Osteocyte (in vitro differentiated cells): ENCODE data around the gene FBXW4. TPM values are rescaled to one million over a fixed set of nuclear protein-coding genes. Genes with fewer than 3 reads are reported as not detected.

Experiments
- DNase-seq: peaks from one replicate; pipeline ENCODE4 v3.0.0; 2021; ENCODE audit warnings: mixed read lengths; ENCODE audit not compliant: unreplicated experiment; ENCODE audit errors: extremely low spot score
- H3K27ac Mint-ChIP-seq: one replicate; pipeline ENCODE4 v1.8.0; 2021; ENCODE audit warnings: mild to moderate bottlenecking, mixed read lengths; ENCODE audit not compliant: unreplicated experiment
- H3K27me3 Mint-ChIP-seq: one replicate; pipeline ENCODE4 v1.8.0; 2021; ENCODE audit warnings: mixed read lengths; ENCODE audit not compliant: unreplicated experiment
- H3K36me3 Mint-ChIP-seq: one replicate; pipeline ENCODE4 v1.8.0; 2021; ENCODE audit warnings: mixed read lengths; ENCODE audit not compliant: unreplicated experiment
- H3K4me1 Mint-ChIP-seq: one replicate; pipeline ENCODE4 v1.8.0; 2021; ENCODE audit warnings: mixed read lengths; ENCODE audit not compliant: unreplicated experiment
- H3K4me3 Mint-ChIP-seq: one replicate; pipeline ENCODE4 v1.8.0; 2021; ENCODE audit warnings: mild to moderate bottlenecking, moderate library complexity, mixed read lengths; ENCODE audit not compliant: unreplicated experiment
- H3K9me3 Mint-ChIP-seq: one replicate; pipeline ENCODE4 v1.8.0; 2021; ENCODE audit warnings: mixed read lengths; ENCODE audit not compliant: unreplicated experiment
- total RNA-seq: library from RNA; stranded (reverse); gene quantifications from 2 replicates; pipeline ENCODE4 v1.2.1, GENCODE V29; 2021
- TF ChIP-seq, protein P1 (sequence below): fragments of 200-600 bp; sonication (generic); IDR thresholded peaks from 2 replicates; pipeline ENCODE4 v1.5.0; 2021; ENCODE audit warnings: antibody characterized with exemption, mild to moderate bottlenecking, moderate library complexity

Gene FBXW4
- total RNA-seq, 1 donor from 2014 or later = 44.6 TPM

DNA sequence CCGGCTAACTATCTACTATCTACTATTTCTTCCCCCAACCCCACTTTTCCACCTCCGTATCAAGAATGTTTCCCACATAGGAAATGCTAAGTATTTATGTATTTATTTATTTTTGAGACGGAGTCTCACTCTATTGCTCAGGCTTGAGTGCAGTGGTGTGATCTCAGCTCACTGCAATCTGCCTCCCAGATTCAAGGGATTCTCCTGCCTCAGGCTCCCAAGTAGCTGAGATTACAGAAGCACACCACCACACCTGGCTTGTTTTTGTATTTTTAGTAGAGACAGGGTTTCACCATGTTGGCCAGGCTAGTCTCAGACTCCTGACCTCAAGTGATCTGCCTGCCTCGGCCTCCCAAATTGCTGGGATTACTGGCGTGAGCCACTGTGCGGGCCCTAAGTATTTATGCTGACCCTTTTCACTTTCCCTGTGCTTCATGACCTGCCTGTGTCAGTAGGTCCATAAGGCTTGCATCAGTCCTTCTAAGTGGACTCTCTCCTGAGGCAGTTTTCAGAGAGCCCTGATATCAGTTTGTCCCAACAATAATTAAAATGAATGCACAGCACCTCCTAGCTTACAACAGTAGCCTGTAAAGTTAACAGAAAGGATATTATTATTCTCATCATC is 25.7 kb upstream of the FBXW4 start:
- peaks cover 40% of the 10 kb centered on the region for H3K27me3 Mint-ChIP-seq
- TF ChIP-seq, protein P1, sequence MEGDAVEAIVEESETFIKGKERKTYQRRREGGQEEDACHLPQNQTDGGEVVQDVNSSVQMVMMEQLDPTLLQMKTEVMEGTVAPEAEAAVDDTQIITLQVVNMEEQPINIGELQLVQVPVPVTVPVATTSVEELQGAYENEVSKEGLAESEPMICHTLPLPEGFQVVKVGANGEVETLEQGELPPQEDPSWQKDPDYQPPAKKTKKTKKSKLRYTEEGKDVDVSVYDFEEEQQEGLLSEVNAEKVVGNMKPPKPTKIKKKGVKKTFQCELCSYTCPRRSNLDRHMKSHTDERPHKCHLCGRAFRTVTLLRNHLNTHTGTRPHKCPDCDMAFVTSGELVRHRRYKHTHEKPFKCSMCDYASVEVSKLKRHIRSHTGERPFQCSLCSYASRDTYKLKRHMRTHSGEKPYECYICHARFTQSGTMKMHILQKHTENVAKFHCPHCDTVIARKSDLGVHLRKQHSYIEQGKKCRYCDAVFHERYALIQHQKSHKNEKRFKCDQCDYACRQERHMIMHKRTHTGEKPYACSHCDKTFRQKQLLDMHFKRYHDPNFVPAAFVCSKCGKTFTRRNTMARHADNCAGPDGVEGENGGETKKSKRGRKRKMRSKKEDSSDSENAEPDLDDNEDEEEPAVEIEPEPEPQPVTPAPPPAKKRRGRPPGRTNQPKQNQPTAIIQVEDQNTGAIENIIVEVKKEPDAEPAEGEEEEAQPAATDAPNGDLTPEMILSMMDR = no peak
- H3K36me3 Mint-ChIP-seq = no peaks in the 10 kb centered on the region
- no peak for DNase-seq
- H3K4me3 Mint-ChIP-seq = no peak overlapping the region
- H3K27ac Mint-ChIP-seq = no peak overlapping the region
- H3K4me1 Mint-ChIP-seq = no peaks in the 10 kb centered on the region
- H3K9me3 Mint-ChIP-seq = no peaks in the 10 kb centered on the region

DNA sequence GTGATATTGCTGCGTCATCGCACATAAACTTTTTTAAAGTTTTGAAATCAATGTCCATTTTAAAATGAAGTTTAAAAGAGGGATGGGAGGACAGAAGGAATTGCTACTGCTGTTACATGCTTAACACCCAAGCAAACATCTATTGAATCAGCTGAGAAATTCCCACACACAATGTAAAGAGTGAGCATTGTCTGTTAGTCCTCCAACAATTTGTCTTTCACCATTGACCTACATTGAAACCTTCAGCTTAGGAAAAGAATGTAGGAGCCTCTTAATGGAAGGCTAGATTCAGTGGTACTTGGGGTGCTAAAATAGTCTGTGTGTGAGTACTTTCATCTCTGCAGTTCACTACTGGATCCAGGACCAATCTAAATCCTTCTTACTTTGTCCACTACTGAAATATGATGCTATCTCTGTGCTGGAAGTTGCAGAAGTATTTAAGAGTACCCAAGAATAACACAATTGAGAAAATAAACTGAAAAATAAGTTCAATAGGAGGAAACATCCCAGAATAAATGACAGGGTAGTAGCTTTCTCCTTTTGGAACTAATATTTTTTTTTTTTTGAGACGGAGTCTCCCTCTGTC is 23.8 kb upstream of the FBXW4 start:
- Mint-ChIP-seq H3K27ac (no peak overlapping the region), H3K36me3 (no peaks in the 10 kb centered on the region), H3K27me3 (peaks cover 27% of the 10 kb centered on the region), H3K4me1 (no peaks in the 10 kb centered on the region), H3K4me3 (no peak overlapping the region), H3K9me3 (no peaks in the 10 kb centered on the region)
- TF ChIP-seq, protein P1 = no peak
- DNase-seq = no peak

DNA sequence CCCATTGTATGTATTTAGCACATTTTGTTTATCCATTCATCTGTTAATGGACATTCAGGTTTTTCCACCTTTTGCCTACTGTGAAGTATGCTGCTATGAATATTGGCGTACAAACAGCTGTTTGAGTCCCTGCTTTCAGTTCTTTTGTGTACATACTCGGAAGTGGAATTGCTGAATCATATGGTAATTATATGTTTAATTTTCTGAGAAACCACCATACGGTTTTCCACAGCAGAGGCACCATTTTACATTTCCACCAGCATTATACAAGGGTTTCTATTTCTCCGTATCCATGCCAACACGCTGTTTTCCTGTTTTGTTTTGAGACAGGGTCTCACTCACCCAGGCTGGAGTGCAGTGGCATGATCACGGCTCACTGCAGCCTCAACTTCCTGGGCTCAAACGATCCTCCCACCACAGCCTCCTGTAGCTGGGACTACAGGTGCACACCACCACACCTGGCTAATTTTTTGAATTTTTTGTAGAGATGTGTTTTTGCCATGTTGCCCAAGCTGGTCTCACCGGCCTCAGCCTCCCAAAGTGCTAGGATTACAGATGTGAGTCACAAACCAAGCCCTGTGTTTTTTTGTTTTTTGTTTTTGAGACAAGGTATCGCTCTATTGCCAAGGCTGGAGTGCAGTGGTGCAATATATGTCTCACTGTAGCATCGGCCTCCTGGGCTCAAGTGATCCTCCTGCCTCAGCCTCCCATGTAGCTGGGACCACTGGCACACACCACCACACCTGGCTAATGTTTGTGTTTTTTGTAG is 22.1 kb upstream of the FBXW4 start:
- no peaks in the 10 kb centered on the region for H3K9me3 Mint-ChIP-seq
- H3K4me3 Mint-ChIP-seq = no peak overlapping the region
- H3K4me1 Mint-ChIP-seq = no peaks in the 10 kb centered on the region
- no peaks in the 10 kb centered on the region for H3K36me3 Mint-ChIP-seq
- TF ChIP-seq, protein P1 = no peak
- peaks cover 24% of the 10 kb centered on the region for H3K27me3 Mint-ChIP-seq
- no peak for DNase-seq
- no peak overlapping the region for H3K27ac Mint-ChIP-seq

DNA sequence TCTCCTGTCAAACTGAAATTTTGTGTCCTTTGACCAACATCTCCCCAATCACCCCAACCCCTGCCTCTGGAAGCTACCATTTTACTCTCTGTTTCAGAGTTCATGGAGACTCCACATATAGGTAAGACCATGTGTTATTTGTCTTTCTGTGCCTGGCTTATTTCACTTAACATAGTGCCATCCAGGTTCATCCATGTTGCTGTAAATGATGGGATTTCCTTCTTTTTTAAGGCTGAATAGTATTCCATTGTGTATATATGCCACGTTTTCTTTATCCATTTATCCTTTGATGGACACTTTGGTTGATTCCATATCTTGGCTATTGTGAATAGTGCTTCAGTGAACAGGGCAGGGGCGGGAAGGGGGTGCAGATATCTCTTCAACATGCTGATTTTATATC is 18.0 kb upstream of the FBXW4 start:
- no peak overlapping the region for H3K27ac Mint-ChIP-seq
- no peaks in the 10 kb centered on the region for H3K36me3 Mint-ChIP-seq
- H3K27me3 Mint-ChIP-seq = peaks cover 29% of the 10 kb centered on the region
- no peak for DNase-seq
- no peaks in the 10 kb centered on the region for H3K9me3 Mint-ChIP-seq
- no peak overlapping the region for H3K4me3 Mint-ChIP-seq
- H3K4me1 Mint-ChIP-seq = peaks cover 2% of the 10 kb centered on the region
- TF ChIP-seq, protein P1 = no peak

DNA sequence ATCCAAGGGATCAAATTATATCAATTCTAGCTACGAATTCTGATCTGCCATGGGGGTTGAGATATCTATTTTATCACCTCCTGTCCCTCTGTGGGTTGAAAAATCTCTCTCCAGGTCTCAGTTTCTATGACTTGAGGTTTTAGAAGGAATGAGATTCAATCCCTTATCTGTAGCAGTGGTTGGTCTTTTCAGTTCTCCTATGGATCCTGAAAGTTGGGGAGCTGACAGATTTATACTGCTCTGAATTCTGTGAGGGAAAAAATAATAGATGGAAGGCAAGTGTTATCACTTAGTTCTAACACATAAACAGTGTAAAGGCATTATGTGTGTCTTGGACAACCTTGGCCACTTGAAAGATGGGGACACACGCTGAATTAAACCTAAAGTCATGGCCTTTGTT is 15.8 kb upstream of the FBXW4 start:
- no peaks in the 10 kb centered on the region for H3K36me3 Mint-ChIP-seq
- no peaks in the 10 kb centered on the region for H3K9me3 Mint-ChIP-seq
- TF ChIP-seq, protein P1 = no peak
- H3K4me3 Mint-ChIP-seq = no peak overlapping the region
- peaks cover 2% of the 10 kb centered on the region for H3K4me1 Mint-ChIP-seq
- H3K27ac Mint-ChIP-seq = no peak overlapping the region
- DNase-seq = no peak
- H3K27me3 Mint-ChIP-seq = peaks cover 42% of the 10 kb centered on the region
